Glomerular visceral epithelial cell (primary cell): ENCODE data around the gene APLNR.

Experiments used
- DNase-seq: peaks from one replicate; pipeline ENCODE4 v3.0.0-alpha.2; 2016; ENCODE audit errors: extremely low spot score

Gene APLNR

GRCh38 chr11:57219021-57219627 is 17.9 kb downstream of the APLNR start:
- no peak for DNase-seq

- DNase-seq = no peak
Observed at GRCh38 chr11:57217053-57217452, 20.0 kb downstream of the APLNR start.

GRCh38 chr11:57216463-57216862 is 20.6 kb downstream of the APLNR start:
- no peak for DNase-seq

- DNase-seq = peak; percentile 18
Observed at GRCh38 chr11:57214494-57214893, 22.6 kb downstream of the APLNR start.

GRCh38 chr11:57214098-57214417 is 23.0 kb downstream of the APLNR start:
- no peak for DNase-seq

GRCh38 chr11:57213342-57214097 is 23.5 kb downstream of the APLNR start:
- DNase-seq = no peak

GRCh38 chr11:57210781-57211180 is 26.3 kb downstream of the APLNR start:
- no peak for DNase-seq

- DNase-seq = no peak
Observed at GRCh38 chr11:57207168-57207567, 29.9 kb downstream of the APLNR start.

- DNase-seq = no peak
Observed at GRCh38 chr11:57205041-57205641, 31.9 kb downstream of the APLNR start.

GRCh38 chr11:57203882-57204480 is 33.1 kb downstream of the APLNR start:
- no peak for DNase-seq

- DNase-seq = no peak
Observed at GRCh38 chr11:57203359-57203758, 33.7 kb downstream of the APLNR start.

GRCh38 chr11:57202281-57202680 is 34.8 kb downstream of the APLNR start:
- DNase-seq = no peak

- no peak for DNase-seq
Observed at GRCh38 chr11:57200917-57201316, 36.1 kb downstream of the APLNR start.

GRCh38 chr11:57199330-57199729 is 37.7 kb downstream of the APLNR start:
- no peak for DNase-seq

GRCh38 chr11:57197762-57198161 is 39.3 kb downstream of the APLNR start:
- no peak for DNase-seq

- DNase-seq = no peak
Observed at GRCh38 chr11:57196596-57196995, 40.5 kb downstream of the APLNR start.

GRCh38 chr11:57192316-57192715 is 44.7 kb downstream of the APLNR start:
- DNase-seq = no peak

- DNase-seq = no peak
Observed at GRCh38 chr11:57191311-57192219, 45.5 kb downstream of the APLNR start.

GRCh38 chr11:57190548-57190947 is 46.5 kb downstream of the APLNR start:
- no peak for DNase-seq
